Neuron (in vitro differentiated cells): Measurements from ENCODE around the gene NOCT.
"Not testable (repeated sequence)": the region's sequence is repeated elsewhere in the genome, so short reads cannot be mapped to it uniquely, and the experiment has no call there.

Source experiments
- H2AFZ ChIP-seq: one replicate; pipeline ENCODE4 v1.6.1; 2013; ENCODE audit warnings: low read depth, mild to moderate bottlenecking, inconsistent platforms, low read length, moderate library complexity
- H3K27me3 ChIP-seq: one replicate; pipeline ENCODE4 v1.6.1; 2013; ENCODE audit warnings: low read length; ENCODE audit not compliant: insufficient read depth
- H3K36me3 ChIP-seq: one replicate; pipeline ENCODE4 v1.6.1; 2013; ENCODE audit warnings: low read length; ENCODE audit not compliant: insufficient read depth
- H3K4me1 ChIP-seq: one replicate; pipeline ENCODE4 v1.6.1; 2013; ENCODE audit warnings: low read length; ENCODE audit not compliant: insufficient read depth
- H3K4me3 ChIP-seq: 2 replicates; pipeline ENCODE4 v1.5.1; 2013; ENCODE audit warnings: mild to moderate bottlenecking, low read length, moderate library complexity
- H3K9me3 ChIP-seq: one replicate; pipeline ENCODE4 v1.6.1; 2013; ENCODE audit warnings: low read length

NOCT gene

GRCh38 chr4:139036885-139037284, 21.3 kb downstream of the NOCT start:
- Histone ChIP-seq H3K4me3 (no peak overlapping the region), H3K27me3 (no peaks in the 10 kb centered on the region), H3K4me1 (no peaks in the 10 kb centered on the region), H3K36me3 (peaks cover 12% of the 10 kb centered on the region), H2AFZ (no peak overlapping the region), H3K9me3 (no peaks in the 10 kb centered on the region)

DNA sequence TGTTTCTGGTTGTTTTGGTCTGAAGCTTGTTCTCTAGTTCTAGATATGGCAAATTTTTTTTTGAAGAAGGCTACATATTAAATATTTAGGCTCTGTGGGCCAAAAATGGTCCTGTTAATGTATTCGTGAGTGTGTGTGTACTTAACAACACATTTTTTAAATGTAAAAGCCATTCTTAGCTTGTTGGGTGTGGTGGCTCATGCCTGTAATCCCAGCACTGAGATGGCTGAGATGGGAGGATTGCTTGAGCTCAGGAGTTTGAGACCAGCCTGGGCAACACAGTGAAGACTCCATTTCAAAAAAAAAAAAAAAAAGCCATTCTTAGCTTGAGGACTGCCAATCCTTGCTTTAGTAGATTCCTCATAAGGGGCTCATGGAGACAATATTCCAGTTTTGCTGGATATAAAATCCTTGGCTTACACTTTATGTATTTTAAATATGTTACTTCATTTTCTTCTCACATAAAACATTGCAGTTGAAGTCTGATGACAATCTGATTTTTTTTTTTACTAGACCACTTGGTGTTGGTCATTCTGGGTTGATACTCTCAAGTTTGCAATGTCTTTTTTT, 23.4 kb downstream of the NOCT start:
- Histone ChIP-seq H3K36me3 (peaks cover 20% of the 10 kb centered on the region), H3K9me3 (no peaks in the 10 kb centered on the region), H3K4me3 (no peak overlapping the region)

GRCh38 chr4:139042981-139043460, 27.4 kb downstream of the NOCT start:
- H3K4me3 ChIP-seq = no peak overlapping the region
- no peaks in the 10 kb centered on the region for H3K9me3 ChIP-seq
- no peak overlapping the region for H2AFZ ChIP-seq
- H3K4me1 ChIP-seq = no peaks in the 10 kb centered on the region
- H3K36me3 ChIP-seq = peaks cover 32% of the 10 kb centered on the region
- H3K27me3 ChIP-seq = no peaks in the 10 kb centered on the region

More for the DNA sequence above, 23.4 kb downstream of the NOCT start:
- no peaks in the 10 kb centered on the region for H3K4me1 ChIP-seq
- H2AFZ ChIP-seq = no peak overlapping the region
- no peaks in the 10 kb centered on the region for H3K27me3 ChIP-seq

DNA sequence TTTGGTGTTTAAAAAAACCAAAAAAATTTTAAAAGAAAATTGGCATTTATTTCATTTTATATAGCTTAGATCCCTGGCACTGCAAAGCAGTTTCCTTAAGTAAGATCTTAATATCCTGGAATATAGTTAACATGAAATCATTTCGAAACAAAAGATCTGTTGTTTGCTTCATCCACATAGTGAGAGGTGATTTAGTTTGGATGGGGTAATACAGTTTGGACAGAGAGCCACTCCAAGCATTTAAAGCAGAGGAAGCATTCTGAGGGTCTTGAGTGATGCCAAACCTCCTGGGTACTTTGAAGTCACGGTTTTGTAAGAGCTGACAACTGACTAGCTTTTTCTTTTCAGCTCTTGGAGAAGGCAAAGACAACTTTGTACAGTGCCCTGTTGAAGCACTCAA, 28.7 kb downstream of the NOCT start:
- H3K36me3 ChIP-seq = peaks cover 42% of the 10 kb centered on the region
- H3K27me3 ChIP-seq = no peaks in the 10 kb centered on the region
- H3K4me1 ChIP-seq = no peaks in the 10 kb centered on the region
- H3K9me3 ChIP-seq = no peaks in the 10 kb centered on the region
- no peak overlapping the region for H3K4me3 ChIP-seq
- no peak overlapping the region for H2AFZ ChIP-seq

DNA sequence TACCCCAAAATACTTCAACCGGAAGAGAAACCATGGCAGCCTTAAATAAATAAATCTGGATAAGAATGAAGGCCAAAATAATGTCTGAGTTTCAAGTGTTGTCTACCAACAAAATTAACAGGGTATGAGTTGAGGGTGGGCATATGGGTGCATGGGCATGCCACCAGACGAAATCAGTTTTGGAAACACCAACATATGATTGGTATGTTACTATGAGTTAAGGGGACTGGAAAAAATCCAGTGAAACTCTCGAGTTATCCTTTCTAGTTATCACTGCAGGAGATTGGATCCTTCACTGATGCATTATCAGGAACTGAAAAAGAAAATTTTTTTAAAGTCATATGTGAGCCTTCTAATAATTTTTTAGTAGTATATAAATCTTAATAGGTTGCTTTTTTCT, 32.4 kb downstream of the NOCT start:
- no peaks in the 10 kb centered on the region for H3K9me3 ChIP-seq
- no peak overlapping the region for H3K4me3 ChIP-seq
- H2AFZ ChIP-seq = no peak overlapping the region
- H3K27me3 ChIP-seq = no peaks in the 10 kb centered on the region
- H3K4me1 ChIP-seq = no peaks in the 10 kb centered on the region
- H3K36me3 ChIP-seq = peaks cover 51% of the 10 kb centered on the region

DNA sequence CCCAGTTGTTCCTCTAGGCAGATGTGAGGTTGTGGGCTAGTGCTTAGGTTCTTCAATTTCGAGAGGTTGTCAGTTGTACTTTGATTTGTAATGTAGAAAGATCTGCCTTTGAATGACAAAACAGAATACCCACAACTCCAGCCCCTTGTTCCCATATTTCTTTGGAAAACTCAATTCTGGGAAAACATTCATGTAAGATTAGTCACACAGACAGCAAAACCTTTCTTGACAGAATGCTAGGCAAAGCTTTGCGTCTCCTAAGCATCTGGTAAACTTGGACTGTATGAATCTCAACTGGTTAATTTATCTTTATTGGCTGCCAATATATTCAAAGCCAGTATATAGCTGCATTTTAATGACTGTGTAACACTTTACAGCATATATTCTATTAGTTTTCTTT, 34.9 kb downstream of the NOCT start:
- no peak overlapping the region for H2AFZ ChIP-seq
- peaks cover 49% of the 10 kb centered on the region for H3K36me3 ChIP-seq
- no peak overlapping the region for H3K4me3 ChIP-seq
- H3K9me3 ChIP-seq = no peaks in the 10 kb centered on the region
- H3K4me1 ChIP-seq = no peaks in the 10 kb centered on the region
- no peaks in the 10 kb centered on the region for H3K27me3 ChIP-seq

GRCh38 chr4:139053909-139054308, 38.3 kb downstream of the NOCT start:
- Histone ChIP-seq H3K4me3 (no peak overlapping the region), H3K27me3 (no peaks in the 10 kb centered on the region), H3K9me3 (no peaks in the 10 kb centered on the region), H3K36me3 (peaks cover 59% of the 10 kb centered on the region), H3K4me1 (no peaks in the 10 kb centered on the region), H2AFZ (no peak overlapping the region)

GRCh38 chr4:139054791-139055505, 39.4 kb downstream of the NOCT start:
- Histone ChIP-seq H3K27me3 (no peaks in the 10 kb centered on the region), H3K4me3 (no peak overlapping the region), H2AFZ (no peak overlapping the region), H3K9me3 (no peaks in the 10 kb centered on the region), H3K36me3 (peaks cover 62% of the 10 kb centered on the region), H3K4me1 (no peaks in the 10 kb centered on the region)

- not testable (repeated sequence) for H3K4me3 ChIP-seq, H2AFZ ChIP-seq, H3K9me3 ChIP-seq, H3K4me1 ChIP-seq, H3K27me3 ChIP-seq
- H3K36me3 ChIP-seq = peaks cover 75% of the 10 kb centered on the region
These were observed 43.4 kb downstream of the NOCT start for GRCh38 chr4:139059026-139059425.

DNA sequence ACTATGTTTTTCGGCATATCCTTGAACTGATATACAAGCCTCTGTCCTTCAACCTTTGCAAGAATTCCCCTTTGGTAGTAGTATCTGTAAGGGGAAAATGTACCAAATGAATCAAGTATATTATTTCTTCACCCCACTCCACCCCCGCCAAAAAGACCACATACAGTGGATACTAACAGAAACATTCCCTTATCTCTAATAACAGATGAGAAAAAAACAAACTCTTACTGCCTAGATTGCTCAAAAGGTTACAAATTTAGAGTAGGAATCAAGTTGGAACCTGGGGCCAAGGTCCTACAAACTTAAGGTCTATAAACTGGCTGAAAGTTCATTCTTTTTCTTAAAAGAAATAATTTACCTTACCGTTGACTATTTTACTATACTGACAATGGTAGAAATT, 45.0 kb downstream of the NOCT start:
- Histone ChIP-seq H3K36me3 (peaks cover 75% of the 10 kb centered on the region), H3K4me3 (no peak overlapping the region), H2AFZ (no peak overlapping the region), H3K27me3 (no peaks in the 10 kb centered on the region), H3K4me1 (no peaks in the 10 kb centered on the region), H3K9me3 (no peaks in the 10 kb centered on the region)

GRCh38 chr4:139076016-139076744, 60.6 kb downstream of the NOCT start:
- Histone ChIP-seq H3K4me3 (no peak overlapping the region), H3K27me3 (no peaks in the 10 kb centered on the region), H3K9me3 (no peaks in the 10 kb centered on the region), H2AFZ (no peak overlapping the region), H3K36me3 (peaks cover 17% of the 10 kb centered on the region), H3K4me1 (no peaks in the 10 kb centered on the region)

DNA sequence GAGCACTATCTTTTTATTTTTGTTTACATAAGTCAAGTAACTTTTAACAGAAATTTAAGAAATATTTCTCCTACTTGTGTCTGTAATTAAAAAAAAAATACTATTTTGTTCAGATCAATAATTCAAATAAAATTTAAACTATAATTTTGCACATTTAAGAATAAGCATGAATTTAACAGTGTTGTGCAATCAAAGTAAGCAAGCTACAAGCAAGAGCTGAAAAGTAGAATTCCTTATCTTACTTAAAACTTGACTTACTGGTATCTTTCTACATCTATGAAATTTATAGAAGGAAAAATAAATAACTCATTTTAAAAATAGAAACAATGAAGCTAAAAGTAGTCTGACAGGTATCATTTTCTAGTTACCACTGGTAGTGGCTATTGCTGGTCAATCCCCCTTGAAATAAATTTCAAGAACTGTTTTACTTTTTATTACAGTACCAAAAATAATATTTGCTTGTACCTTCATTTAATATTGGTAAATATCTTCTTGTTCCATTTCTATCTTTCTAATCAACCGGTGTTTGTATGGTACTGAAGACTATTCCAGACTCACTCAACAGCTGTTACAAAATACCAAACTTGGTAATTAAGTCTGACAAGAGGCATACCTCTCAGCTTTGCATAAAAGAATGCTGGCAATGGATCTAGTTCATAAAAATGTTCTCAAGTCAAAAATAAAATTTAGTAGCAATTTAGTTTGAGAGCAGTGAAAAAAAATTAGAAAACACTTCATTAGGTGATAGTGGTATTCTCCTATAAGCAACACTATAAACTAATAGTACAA, 62.2 kb downstream of the NOCT start:
- H3K4me1 ChIP-seq = peaks cover 11% of the 10 kb centered on the region
- no peaks in the 10 kb centered on the region for H3K27me3 ChIP-seq
- peaks cover 6% of the 10 kb centered on the region for H3K36me3 ChIP-seq
- H2AFZ ChIP-seq = no peak overlapping the region
- H3K9me3 ChIP-seq = no peaks in the 10 kb centered on the region
- H3K4me3 ChIP-seq = no peak overlapping the region

- Histone ChIP-seq H3K27me3 (no peaks in the 10 kb centered on the region), H3K9me3 (no peaks in the 10 kb centered on the region), H3K4me3 (no peak overlapping the region), H3K36me3 (no peaks in the 10 kb centered on the region), H3K4me1 (peaks cover 11% of the 10 kb centered on the region), H2AFZ (no peak overlapping the region)
These were observed 63.3 kb downstream of the NOCT start for GRCh38 chr4:139078926-139079325.
